Uterus (tissue), 4 donors: ENCODE data around the gene BSCL2. TPM values are rescaled to one million over a fixed set of nuclear protein-coding genes. Genes with fewer than 3 reads are reported as not detected.

Experiments used
- DNase-seq, 2 donors: peaks; one replicate each; pipeline ENCODE4 v3.0.0-alpha.2; 2019 to 2020
- H3K27ac ChIP-seq, 2 donors: fragments of 200-600 bp; sonication (generic); 1 replicate in 1 of 2; 2 replicates in 1 of 2; pipeline ENCODE4 v1.5.1; 2016 to 2018
- H3K27me3 ChIP-seq, 2 donors: fragments of 200-600 bp; sonication (generic); one replicate each; pipeline ENCODE4 v1.5.1; 2018 to 2019; ENCODE audit warnings: control low read depth in 1 of 2
- H3K36me3 ChIP-seq, 2 donors: fragments of 200-600 bp; sonication (generic); one replicate each; pipeline ENCODE4 v1.5.1; 2019; ENCODE audit warnings: control low read depth in 1 of 2
- H3K4me1 ChIP-seq, 2 donors: fragments of 200-600 bp; sonication (generic); one replicate each; pipeline ENCODE4 v1.5.1; 2018 to 2019; ENCODE audit warnings: control low read depth in 1 of 2
- H3K4me3 ChIP-seq, 2 donors: fragments of 200-600 bp; sonication (generic); 1 replicate in 1 of 2; 2 replicates in 1 of 2; pipeline ENCODE4 v1.5.1; 2018 to 2019; ENCODE audit warnings: mild to moderate bottlenecking in 1 of 2
- H3K9me3 ChIP-seq, 2 donors: fragments of 200-600 bp; sonication (generic); one replicate each; pipeline ENCODE4 v1.5.1; 2019; ENCODE audit warnings: control low read depth in 1 of 2
- CTCF ChIP-seq, 4 experiments: fragments of 200-600 bp in 2 of 4; fragments of 450-650 bp in 2 of 4; sonication (generic) in 2 of 4; IDR thresholded peaks; one replicate each; pipeline ENCODE4 v1.5.1; 2016 to 2019; ENCODE audit warnings: antibody characterized with exemption in 4 of 4, mild to moderate bottlenecking in 2 of 4, moderate library complexity in 1 of 4
- POLR2A ChIP-seq, 2 donors: fragments of 450-650 bp; IDR thresholded peaks; one replicate each; pipeline ENCODE4 v1.6.1; 2016; ENCODE audit warnings: antibody characterized with exemption in 2 of 2, mild to moderate bottlenecking in 1 of 2, moderate library complexity in 1 of 2
- intact Hi-C: fragments of 100-400 bp; cut with DNase I; formaldehyde crosslinking; loops from one replicate; pipeline ENCODE4 v1.15.1; 2023; ENCODE audit warnings: low total_unique reads
- total RNA-seq, 4 donors: library from RNA; depleted of rRNA in 3 of 4; stranded (reverse); fragments of >200 nt in 3 of 4; gene quantifications; one replicate each; pipeline versions ENCODE4 v1.1.0 to v1.2.4, GENCODE V29; 2014 to 2023
- donor health status: DM: yes; HTN: yes; CAD: no.

BSCL2 gene
- total RNA-seq, 4 donors from 2014 or later = 24.1 to 46.7 (median 34.4) TPM

- H3K36me3 ChIP-seq = no peaks in the 10 kb centered on the region
- DNase-seq = no peak
- H3K27me3 ChIP-seq = no peaks in the 10 kb centered on the region
- intact Hi-C loops = no loop called here
- H3K4me1 ChIP-seq = peaks cover 9 to 12% of the 10 kb centered on the region in 2 donors
- H3K9me3 ChIP-seq = no peaks in the 10 kb centered on the region
- TF ChIP-seq POLR2A (IDR thresholded peaks at IDR 0.05) (no peak), CTCF (IDR thresholded peaks at IDR 0.05) (no peak)
- H3K4me3 ChIP-seq = peak overlapping the region; percentile 75 to 92
- H3K27ac ChIP-seq = peak overlapping the region; percentile 88 to 89
These were observed 40.8 kb downstream of the BSCL2 start for GRCh38 chr11:62666259-62666926.

GRCh38 chr11:62665599-62666258, 41.5 kb downstream of the BSCL2 start:
- H3K27ac ChIP-seq = peak overlapping the region; percentile 88 to 89
- no peaks in the 10 kb centered on the region for H3K9me3 ChIP-seq
- H3K4me1 ChIP-seq = peaks cover 9 to 12% of the 10 kb centered on the region in 2 donors
- H3K36me3 ChIP-seq = no peaks in the 10 kb centered on the region
- DNase-seq = peak; percentile 52 to 59
- H3K27me3 ChIP-seq = no peaks in the 10 kb centered on the region
- TF ChIP-seq POLR2A (IDR thresholded peaks at IDR 0.05) = no peak
- TF ChIP-seq CTCF (IDR thresholded peaks at IDR 0.05) = no peak
- peak overlapping the region; percentile 75 to 92 for H3K4me3 ChIP-seq
- intact Hi-C loops = no loop called here

GRCh38 chr11:62665075-62665598, 42.1 kb downstream of the BSCL2 start, which contains the start of the genes C11orf98 and CSKMT:
Gene C11orf98 (minus strand): TSS chr11:62665210. CDS start chr11:62665169, 41 bp downstream.
Gene CSKMT (plus strand): TSS chr11:62665312. CDS start chr11:62665880, 568 bp downstream.
- H3K9me3 ChIP-seq = no peaks in the 10 kb centered on the region
- peaks cover 9 to 12% of the 10 kb centered on the region in 2 donors for H3K4me1 ChIP-seq
- H3K36me3 ChIP-seq = no peaks in the 10 kb centered on the region
- peak within 1 kb of the TSS; percentile 88 to 89 for H3K27ac ChIP-seq
- TF ChIP-seq POLR2A (IDR thresholded peaks at IDR 0.05) (peak; percentile 95 to 96), CTCF (IDR thresholded peaks at IDR 0.05) (peak in 1 of 4 experiments; percentile 16)
- no peaks in the 10 kb centered on the region for H3K27me3 ChIP-seq
- DNase-seq = peak; percentile 95 to 97
- intact Hi-C loops = no loop called here
- peak within 1 kb of the TSS; percentile 75 to 92 for H3K4me3 ChIP-seq

- Histone ChIP-seq H3K4me1 (peaks cover 9 to 12% of the 10 kb centered on the region in 2 donors), H3K27ac (peak overlapping the region; percentile 88 to 89), H3K36me3 (no peaks in the 10 kb centered on the region), H3K27me3 (no peaks in the 10 kb centered on the region), H3K9me3 (no peaks in the 10 kb centered on the region), H3K4me3 (peak overlapping the region; percentile 75 to 92)
- peak in 1 of 2 donors; percentile 38 for DNase-seq
- TF ChIP-seq CTCF (IDR thresholded peaks at IDR 0.05) (no peak), POLR2A (IDR thresholded peaks at IDR 0.05) (no peak)
- intact Hi-C loops = no loop called here
These were observed 42.7 kb downstream of the BSCL2 start for GRCh38 chr11:62664405-62665074.
